Measurements from ENCODE around the gene ACOXL.

ACOXL gene

GRCh38 chr2:110718990-110719389 is 13.4 kb upstream of the ACOXL start:
- DNase-seq (ENCODE audit: low read depth) = no peak

GRCh38 chr2:110720547-110720946 is 11.8 kb upstream of the ACOXL start:
- DNase-seq (ENCODE audit: low read depth) = no peak

- no peak for DNase-seq (ENCODE audit: low read depth)
These were observed 7.6 kb upstream of the ACOXL start for GRCh38 chr2:110724820-110725219.

- no peak for DNase-seq (ENCODE audit: low read depth)
These were observed 7.0 kb upstream of the ACOXL start for GRCh38 chr2:110725370-110725769.

GRCh38 chr2:110725859-110726258 is 6.5 kb upstream of the ACOXL start:
- no peak for DNase-seq (ENCODE audit: low read depth)

- no peak for DNase-seq (ENCODE audit: low read depth)
These were observed 6.1 kb upstream of the ACOXL start for GRCh38 chr2:110726285-110726684.

- no peak for DNase-seq (ENCODE audit: low read depth)
These were observed 4.5 kb upstream of the ACOXL start for GRCh38 chr2:110727923-110728322.

- DNase-seq (ENCODE audit: low read depth) = no peak
These were observed 3.3 kb upstream of the ACOXL start for GRCh38 chr2:110729106-110729505.

- DNase-seq (ENCODE audit: low read depth) = no peak
These were observed 1.3 kb upstream of the ACOXL start for GRCh38 chr2:110731064-110731463.

GRCh38 chr2:110735366-110735765 is 3.0 kb downstream of the ACOXL start:
- DNase-seq (ENCODE audit: low read depth) = no peak

- no peak for DNase-seq (ENCODE audit: low read depth)
These were observed 5.4 kb downstream of the ACOXL start for GRCh38 chr2:110737783-110738182.

- DNase-seq (ENCODE audit: low read depth) = no peak
These were observed 8.5 kb downstream of the ACOXL start for GRCh38 chr2:110740747-110741349.

GRCh38 chr2:110741491-110741980 is 9.2 kb downstream of the ACOXL start:
- DNase-seq (ENCODE audit: low read depth) = no peak

GRCh38 chr2:110742412-110742811 is 10.0 kb downstream of the ACOXL start:
- DNase-seq (ENCODE audit: low read depth) = no peak

GRCh38 chr2:110743600-110743999 is 11.2 kb downstream of the ACOXL start:
- DNase-seq (ENCODE audit: low read depth) = no peak

GRCh38 chr2:110744429-110744828 is 12.1 kb downstream of the ACOXL start:
- DNase-seq (ENCODE audit: low read depth) = no peak

GRCh38 chr2:110745048-110745447 is 12.7 kb downstream of the ACOXL start:
- no peak for DNase-seq (ENCODE audit: low read depth)

GRCh38 chr2:110746586-110747521 is 14.5 kb downstream of the ACOXL start:
- no peak for DNase-seq (ENCODE audit: low read depth)

- DNase-seq (ENCODE audit: low read depth) = no peak
These were observed 15.4 kb downstream of the ACOXL start for GRCh38 chr2:110747522-110748488.

GRCh38 chr2:110748489-110748867 is 16.1 kb downstream of the ACOXL start:
- DNase-seq (ENCODE audit: low read depth) = no peak

GRCh38 chr2:110751642-110752041 is 19.3 kb downstream of the ACOXL start:
- no peak for DNase-seq (ENCODE audit: low read depth)

GRCh38 chr2:110752871-110753270 is 20.5 kb downstream of the ACOXL start:
- DNase-seq (ENCODE audit: low read depth) = no peak
